H1 (cell line): ENCODE results near the gene C3orf22. TPM values are rescaled to one million over a fixed set of nuclear protein-coding genes. Genes with fewer than 3 reads are reported as not detected.

Experiments used
- CTCF ChIA-PET: fragments of 300-600 bp; sonication (Branson Sonifier 250); formaldehyde crosslinking; loops from one replicate; lab custom pipeline; 2021; ENCODE audit not compliant: partially characterized antibody; lab: Charles Lee
- POLR2A ChIA-PET: fragments of 300-600 bp; sonication (Branson Sonifier 250); formaldehyde crosslinking; loops from one replicate; lab custom pipeline; 2021; ENCODE audit warnings: inconsistent platforms; ENCODE audit not compliant: partially characterized antibody; lab: Charles Lee
- DNase-seq, 2 experiments: peaks; one replicate each; pipeline versions ENCODE4 v3.0.0 to v3.0.0-alpha.2; 2010 to 2022; ENCODE audit warnings: low spot score in 2 of 2, low read depth in 1 of 2, mixed read lengths in 1 of 2
- FAIRE-seq: peaks from 2 replicates; lab custom pipeline; 2011; peaks lifted over from hg19 to GRCh38; lab: Jason Lieb, UNC
- H2AFZ ChIP-seq: 2 replicates; pipeline ENCODE4 v1.8.1; 2012; ENCODE audit warnings: low read length, inconsistent platforms
- H2AK5ac ChIP-seq: 2 replicates; pipeline ENCODE4 v1.6.1; 2013; ENCODE audit warnings: low read depth, low read length
- H2BK120ac ChIP-seq: replicated peaks from 2 replicates; pipeline ENCODE3; 2013; ENCODE audit warnings: low read depth, low read length, inconsistent platforms
- H2BK12ac ChIP-seq: 2 replicates; pipeline ENCODE4 v1.6.1; 2013; ENCODE audit warnings: low read depth, low read length
- H2BK15ac ChIP-seq: 2 replicates; pipeline ENCODE4 v1.6.1; 2013; ENCODE audit warnings: low read length
- H2BK20ac ChIP-seq: 2 replicates; pipeline ENCODE4 v1.6.1; 2013; ENCODE audit warnings: low read length
- H2BK5ac ChIP-seq: 2 replicates; pipeline ENCODE4 v1.6.1; 2013; ENCODE audit warnings: low read depth, low read length
- H3K14ac ChIP-seq: 2 replicates; pipeline ENCODE4 v1.6.1; 2013; ENCODE audit warnings: inconsistent platforms; ENCODE audit not compliant: insufficient read length
- H3K18ac ChIP-seq: 2 replicates; pipeline ENCODE4 v1.6.1; 2013; ENCODE audit warnings: low read length; ENCODE audit errors: extremely low read depth
- H3K23ac ChIP-seq: 2 replicates; pipeline ENCODE4 v1.6.1; 2013; ENCODE audit warnings: inconsistent platforms; ENCODE audit not compliant: insufficient read length
- H3K23me2 ChIP-seq: 2 replicates; pipeline ENCODE4 v1.6.1; 2013; ENCODE audit warnings: low read depth, low read length
- H3K27ac ChIP-seq: 2 replicates; pipeline ENCODE4 v1.6.1; 2011; ENCODE audit warnings: low read depth, low read length, inconsistent platforms
- H3K27me3 ChIP-seq, 4 experiments: replicated peaks in 1 of 4; 1 replicate in 1 of 4; 2 replicates in 3 of 4; pipeline versions ENCODE4 v1.6.1 to v1.8.1; 2011 to 2013; ENCODE audit warnings: low read length in 3 of 4, mild to moderate bottlenecking in 3 of 4, inconsistent platforms in 2 of 4, mixed read lengths in 2 of 4, moderate library complexity in 1 of 4; ENCODE audit not compliant: control insufficient read depth in 3 of 4, insufficient read depth in 3 of 4; ENCODE audit errors: extremely low read depth in 1 of 4
- H3K36me3 ChIP-seq, 4 experiments: 2 replicates each; pipeline versions ENCODE4 v1.6.1 to v1.8.1; 2011 to 2013; ENCODE audit warnings: mild to moderate bottlenecking in 4 of 4, low read length in 3 of 4, moderate library complexity in 2 of 4, control low read depth in 1 of 4, inconsistent platforms in 1 of 4; ENCODE audit not compliant: insufficient read depth in 4 of 4, control insufficient read depth in 2 of 4
- H3K4ac ChIP-seq: replicated peaks from 2 replicates; pipeline ENCODE3; 2013; ENCODE audit warnings: low read length, low read depth, mixed read lengths, inconsistent platforms; ENCODE audit not compliant: insufficient read length
- H3K4me1 ChIP-seq, 4 experiments: replicated peaks in 1 of 4; 1 replicate in 1 of 4; 2 replicates in 3 of 4; pipeline versions ENCODE4 v1.6.1 to v1.8.1; 2011 to 2013; ENCODE audit warnings: low read length in 3 of 4, inconsistent platforms in 2 of 4, mixed read lengths in 1 of 4; ENCODE audit not compliant: insufficient read depth in 4 of 4, control insufficient read depth in 3 of 4
- H3K4me2 ChIP-seq, 2 experiments: 2 replicates each; pipeline versions ENCODE4 v1.6.1 to v1.8.1; 2011 to 2013; ENCODE audit warnings: low read depth in 2 of 2, low read length in 2 of 2, control low read depth in 1 of 2, inconsistent platforms in 1 of 2, mild to moderate bottlenecking in 1 of 2; ENCODE audit not compliant: insufficient read depth in 1 of 2
- H3K4me3 ChIP-seq, 4 experiments: fragments of 200-600, 300-600 bp in 1 of 4; sonication (generic), shearing (Covaris generic), sonication (Bioruptor Twin) in 1 of 4; 2 replicates each; pipeline versions ENCODE4 v1.5.1 to v1.8.1; 2011 to 2016; ENCODE audit warnings: low read length in 4 of 4, low read depth in 3 of 4, control low read depth in 2 of 4, inconsistent platforms in 2 of 4, mild to moderate bottlenecking in 2 of 4, mixed read lengths in 1 of 4, moderate library complexity in 1 of 4; ENCODE audit not compliant: insufficient read depth in 2 of 4; ENCODE audit errors: extremely low read depth in 1 of 4
- H3K56ac ChIP-seq: replicated peaks from 2 replicates; pipeline ENCODE3; 2013; ENCODE audit warnings: low read depth, mild to moderate bottlenecking, mixed read lengths, low read length, inconsistent platforms; ENCODE audit not compliant: insufficient read length
- H3K79me1 ChIP-seq: 2 replicates; pipeline ENCODE4 v1.6.1; 2013; ENCODE audit warnings: low read depth, low read length, control low read depth
- H3K79me2 ChIP-seq, 2 experiments: 2 replicates each; pipeline versions ENCODE4 v1.6.1 to v1.8.1; 2012 to 2013; ENCODE audit warnings: low read length in 2 of 2, mild to moderate bottlenecking in 2 of 2, inconsistent platforms in 1 of 2; ENCODE audit not compliant: insufficient read depth in 2 of 2, control insufficient read depth in 1 of 2
- H3K9ac ChIP-seq, 4 experiments: replicated peaks in 1 of 4; 1 replicate in 1 of 4; 2 replicates in 3 of 4; pipeline versions ENCODE4 v1.6.1 to v1.8.1; 2011 to 2013; ENCODE audit warnings: low read depth in 3 of 4, low read length in 3 of 4, control low read depth in 2 of 4, mild to moderate bottlenecking in 2 of 4, moderate library complexity in 2 of 4, inconsistent platforms in 1 of 4; ENCODE audit errors: extremely low read depth in 1 of 4
- H3K9me3 ChIP-seq, 2 experiments: 2 replicates each; pipeline versions ENCODE4 v1.6.1 to v1.8.1; 2012 to 2013; ENCODE audit warnings: mild to moderate bottlenecking in 2 of 2, moderate library complexity in 2 of 2, control low read depth in 1 of 2, inconsistent platforms in 1 of 2, low read depth in 1 of 2, low read length in 1 of 2, mixed read lengths in 1 of 2; ENCODE audit not compliant: insufficient read depth in 2 of 2
- H4K20me1 ChIP-seq, 2 experiments: replicated peaks in 1 of 2; 2 replicates each; pipeline versions ENCODE3 to v1.8.1; 2011 to 2013; ENCODE audit warnings: inconsistent platforms in 2 of 2, low read length in 2 of 2, mild to moderate bottlenecking in 1 of 2; ENCODE audit not compliant: insufficient read depth in 2 of 2, control insufficient read depth in 1 of 2
- H4K5ac ChIP-seq: 2 replicates; pipeline ENCODE4 v1.6.1; 2013; ENCODE audit warnings: low read length, low read depth, mixed read lengths, inconsistent platforms; ENCODE audit not compliant: insufficient read length
- H4K8ac ChIP-seq: 2 replicates; pipeline ENCODE4 v1.8.0; 2013; ENCODE audit warnings: mild to moderate bottlenecking, moderate library complexity, low read length, inconsistent platforms; ENCODE audit not compliant: insufficient read depth; ENCODE audit errors: extremely low read depth
- H4K91ac ChIP-seq: replicated peaks from 2 replicates; pipeline ENCODE3; 2013; ENCODE audit warnings: low read length, mixed read lengths, inconsistent platforms; ENCODE audit not compliant: insufficient read length
- CTBP2 ChIP-seq: IDR thresholded peaks from 2 replicates; pipeline ENCODE4 v1.7.0; 2011; ENCODE audit warnings: borderline replicate concordance, mild to moderate bottlenecking, moderate library complexity, mixed read lengths, low read length; ENCODE audit not compliant: insufficient read depth, insufficient read length
- EGR1 ChIP-seq: IDR thresholded peaks from 2 replicates; pipeline ENCODE4 v1.6.1; 2011; ENCODE audit warnings: low read depth, low read length, borderline replicate concordance
- EP300 ChIP-seq, 2 experiments: IDR thresholded peaks; 1 replicate in 1 of 2; 2 replicates in 1 of 2; pipeline ENCODE4 v1.6.1; 2011 to 2012; ENCODE audit warnings: low read depth in 2 of 2, low read length in 2 of 2, mild to moderate bottlenecking in 2 of 2, borderline replicate concordance in 1 of 2, inconsistent platforms in 1 of 2, moderate library complexity in 1 of 2
- KDM4A ChIP-seq: IDR thresholded peaks from one replicate; pipeline ENCODE4 v1.7.1; 2012; ENCODE audit warnings: low read depth, mild to moderate bottlenecking, moderate library complexity, low read length, inconsistent platforms; ENCODE audit not compliant: severe bottlenecking
- NRF1 ChIP-seq: IDR thresholded peaks from 2 replicates; pipeline ENCODE4 v1.6.1; 2011; ENCODE audit warnings: mild to moderate bottlenecking, low read depth, low read length, improper control_type of control experiment
- PHF8 ChIP-seq: fragments of 200-600 bp; sonication (generic); conservative IDR thresholded peaks from 2 replicates; pipeline ENCODE4 v1.7.1; 2012; ENCODE audit warnings: low read depth, mild to moderate bottlenecking, inconsistent platforms, low read length, moderate library complexity
- RFX5 ChIP-seq: IDR thresholded peaks from 2 replicates; pipeline ENCODE4 v1.6.1; 2011; ENCODE audit warnings: low read depth, low read length, improper control_type of control experiment, borderline replicate concordance
- WGBS, 2 experiments: shearing (Covaris generic) in 1 of 2; methylation state at CpG; one replicate each; pipeline versions ENCODE4 v1.1.6 to v1.1.7; 2013 to 2015; ENCODE audit warnings: low lambda C conversion rate in 2 of 2, mixed read lengths in 2 of 2, inconsistent platforms in 1 of 2, low coverage in 1 of 2, missing lambda C conversion rate in 1 of 2; ENCODE audit not compliant: insufficient replicate concordance in 2 of 2, insufficient coverage in 1 of 2, insufficient read length in 1 of 2; ENCODE audit errors: extremely low coverage in 1 of 2, missing lambda C conversion rate in 1 of 2; 5-methylcytosine and 5-hydroxymethylcytosine counted together
- polyA plus RNA-seq, 7 experiments: library from polyadenylated mRNA; depleted of rRNA in 3 of 7; stranded (reverse) in 5 of 7; unstranded in 2 of 7; fragments of >200 nt in 5 of 7; fragments of 200-250 nt in 2 of 7; gene quantifications; 1 replicate in 5 of 7; 2 replicates in 1 of 7; 4 replicates in 1 of 7; pipeline versions ENCODE4 v1.2.1 to v1.2.3, GENCODE V29; 2011 to 2013; ENCODE audit warnings: missing spikeins in 2 of 7, mixed read lengths in 2 of 7
- total RNA-seq: library from RNA; stranded (reverse); fragmentation: NEBNext Ultra II Directional; extraction: Animal tissue kit (Norgen Biotek cat#: 25700); gene quantifications from 2 replicates; pipeline ENCODE4 v1.2.1, GENCODE V29; 2021
- TF ChIP-seq, protein P1 (sequence below), 3 experiments: IDR thresholded peaks; 1 replicate in 2 of 3; 2 replicates in 1 of 3; pipeline versions ENCODE4 v1.5.1 to v1.6.1; 2011; ENCODE audit warnings: low read length in 3 of 3, mild to moderate bottlenecking in 3 of 3, inconsistent platforms in 2 of 3, low read depth in 1 of 3, moderate library complexity in 1 of 3; ENCODE audit not compliant: insufficient read depth in 1 of 3; ENCODE audit errors: control extremely low read depth in 1 of 3

Gene C3orf22
- total and polyA plus RNA-seq, 2 of the 8 experiments (the other 6 are each of a cell fraction or from before 2014, with no cell fraction given), result not detected

DNA sequence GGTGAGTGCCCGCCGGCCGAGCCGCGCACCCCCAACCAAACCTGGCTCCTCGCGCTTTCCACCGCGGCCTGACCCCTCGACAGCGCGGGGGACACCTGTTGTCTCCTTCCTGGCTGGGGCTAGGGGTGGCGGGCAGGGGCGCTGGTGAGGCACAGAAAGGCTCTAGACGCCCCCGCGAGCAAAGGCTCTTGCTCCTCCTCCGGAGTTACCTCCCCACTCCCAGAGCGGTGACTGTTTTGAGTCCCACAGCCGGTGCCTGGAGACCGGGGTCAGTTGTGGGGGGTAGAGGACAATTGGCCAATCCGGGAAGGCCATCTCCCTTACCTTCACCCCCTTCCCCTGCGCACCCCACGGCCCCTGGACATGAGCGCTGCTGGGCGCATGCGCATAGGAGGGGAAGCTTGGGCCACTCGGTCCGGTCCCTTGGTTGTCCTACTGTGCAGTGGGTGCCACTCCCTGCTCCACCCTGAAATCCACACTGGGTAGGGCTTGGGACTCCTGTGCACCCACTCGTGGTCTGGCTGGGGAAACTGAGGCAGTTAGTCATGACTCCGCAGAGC, 34.2 kb downstream of the C3orf22 start:
- DNase-seq (no peak), FAIRE-seq (no peak)
- Histone ChIP-seq H2BK5ac (no peak overlapping the region; the same call in 1 of the 2 replicates), H4K20me1 (no peaks in the 10 kb centered on the region), H3K4me3 (peak overlapping the region; percentile 47 to 76 (median 60)), H3K4me2 (peak overlapping the region; percentile 49 to 90), H3K23ac (no peak overlapping the region), H4K8ac (peak overlapping the region; percentile 77), H4K5ac (peak overlapping the region; percentile 55), H2BK20ac (peak overlapping the region; percentile 4; the same call in 1 of the 2 replicates), H3K18ac (peak overlapping the region; percentile 71), H3K9ac (0 out of 7 replicates have a peak overlapping the region, but pooled peaks of 2 of the 4 experiments have one; percentile 8 to 25), H2BK15ac (no peak overlapping the region), H3K36me3 (no peaks in the 10 kb centered on the region), H3K4ac (peak overlapping the region; percentile 8), H3K4me1 (peaks cover 0 to 18% (median 10%) of the 10 kb centered on the region in 4 experiments; a peak in 6 of 7 replicates), H3K23me2 (peaks cover 7% of the 10 kb centered on the region; the same call in 1 of the 2 replicates), H2AK5ac (no peak overlapping the region), H2BK12ac (no peak overlapping the region; the same call in 1 of the 2 replicates), H2BK120ac (no peak overlapping the region), H2AFZ (peak overlapping the region; percentile 73; the same call in 1 of the 2 replicates), H3K9me3 (no peaks in the 10 kb centered on the region), H3K27me3 (peaks cover 0 to 16% (median 11%) of the 10 kb centered on the region in 4 experiments; a peak in 5 of 7 replicates), H3K56ac (no peak overlapping the region), H3K14ac (no peak overlapping the region), H3K79me2 (no peaks in the 10 kb centered on the region), H3K27ac (no peak overlapping the region), H4K91ac (peak overlapping the region; percentile 29), H3K79me1 (no peaks in the 10 kb centered on the region)
- ChIA-PET POLR2A (interaction anchor here (0.8 kb wide), 1 partner anchor 12 kb away, joined by 3 read pairs; no protein-coding TSS in a partner anchor), CTCF (interaction anchor here (0.5 to 3.3 kb wide), 7 partner anchors 11 to 213 kb away, joined by 3 to 12 read pairs (median 5); no protein-coding TSS in a partner anchor)
- 23% methylated on average over 18 of the region's 31 CpGs; no CpG with 5 or more reads in 1 of the 2 experiments for WGBS, 2 experiments
- TF ChIP-seq CTBP2 (no peak), EGR1 (peak; percentile 55; the same call in 1 of the 2 replicates), RFX5 (no peak), EP300 (IDR thresholded peaks at IDR 0.05; ENCODE audit: borderline replicate concordance in 1 of 2, low read depth in 2 of 2, low read length in 2 of 2) (no peak), PHF8 (peak; percentile 41), NRF1 (peak; percentile 38; the same call in 1 of the 2 replicates), KDM4A (peak; percentile 93)
- TF ChIP-seq, protein P1, sequence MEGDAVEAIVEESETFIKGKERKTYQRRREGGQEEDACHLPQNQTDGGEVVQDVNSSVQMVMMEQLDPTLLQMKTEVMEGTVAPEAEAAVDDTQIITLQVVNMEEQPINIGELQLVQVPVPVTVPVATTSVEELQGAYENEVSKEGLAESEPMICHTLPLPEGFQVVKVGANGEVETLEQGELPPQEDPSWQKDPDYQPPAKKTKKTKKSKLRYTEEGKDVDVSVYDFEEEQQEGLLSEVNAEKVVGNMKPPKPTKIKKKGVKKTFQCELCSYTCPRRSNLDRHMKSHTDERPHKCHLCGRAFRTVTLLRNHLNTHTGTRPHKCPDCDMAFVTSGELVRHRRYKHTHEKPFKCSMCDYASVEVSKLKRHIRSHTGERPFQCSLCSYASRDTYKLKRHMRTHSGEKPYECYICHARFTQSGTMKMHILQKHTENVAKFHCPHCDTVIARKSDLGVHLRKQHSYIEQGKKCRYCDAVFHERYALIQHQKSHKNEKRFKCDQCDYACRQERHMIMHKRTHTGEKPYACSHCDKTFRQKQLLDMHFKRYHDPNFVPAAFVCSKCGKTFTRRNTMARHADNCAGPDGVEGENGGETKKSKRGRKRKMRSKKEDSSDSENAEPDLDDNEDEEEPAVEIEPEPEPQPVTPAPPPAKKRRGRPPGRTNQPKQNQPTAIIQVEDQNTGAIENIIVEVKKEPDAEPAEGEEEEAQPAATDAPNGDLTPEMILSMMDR (IDR thresholded peaks at IDR 0.05; ENCODE audit: control extremely low read depth in 1 of 3, insufficient read depth in 1 of 3, low read depth in 1 of 3, low read length in 3 of 3), result peak in 1 of 3 experiments; percentile 0; a peak in 1 of 4 replicates
